Measurements from ENCODE around the gene CROCC2.

The CROCC2 gene

GRCh38 chr2:240946046-240946445 lies 39.9 kb downstream of the CROCC2 start:
- Histone ChIP-seq H3K4me2 (ENCODE audit: low read length) (no peak overlapping the region), H3K9me3 (ENCODE audit: low read length) (no peaks in the 10 kb centered on the region), H4K20me1 (ENCODE audit: insufficient read depth, low read length) (no peaks in the 10 kb centered on the region), H3K9ac (ENCODE audit: low read length) (no peak overlapping the region), H3K27ac (ENCODE audit: low read depth, low read length, poor library complexity, severe bottlenecking) (no peak overlapping the region), H3K4me3 (ENCODE audit: low read depth, low read length, poor library complexity, severe bottlenecking) (no peak overlapping the region), H3K36me3 (ENCODE audit: insufficient read depth, low read length) (no peaks in the 10 kb centered on the region), H3K4me1 (ENCODE audit: insufficient read depth, low read length, severe bottlenecking) (no peaks in the 10 kb centered on the region), H3F3A (ENCODE audit: insufficient read depth, low read length) (no peaks in the 10 kb centered on the region), H3K27me3 (ENCODE audit: insufficient read depth, low read length) (peaks cover 4% of the 10 kb centered on the region; the same call in 1 of the 2 replicates), H3K9me2 (ENCODE audit: low read depth, low read length) (no peaks in the 10 kb centered on the region), H3K79me2 (ENCODE audit: insufficient read depth, low read length) (no peaks in the 10 kb centered on the region), H2AFZ (ENCODE audit: low read length) (no peak overlapping the region)
- TF ChIP-seq EZH2 (IDR thresholded peaks at IDR 0.05; ENCODE audit: borderline replicate concordance, low read length): no peak
- TF ChIP-seq, protein P1, sequence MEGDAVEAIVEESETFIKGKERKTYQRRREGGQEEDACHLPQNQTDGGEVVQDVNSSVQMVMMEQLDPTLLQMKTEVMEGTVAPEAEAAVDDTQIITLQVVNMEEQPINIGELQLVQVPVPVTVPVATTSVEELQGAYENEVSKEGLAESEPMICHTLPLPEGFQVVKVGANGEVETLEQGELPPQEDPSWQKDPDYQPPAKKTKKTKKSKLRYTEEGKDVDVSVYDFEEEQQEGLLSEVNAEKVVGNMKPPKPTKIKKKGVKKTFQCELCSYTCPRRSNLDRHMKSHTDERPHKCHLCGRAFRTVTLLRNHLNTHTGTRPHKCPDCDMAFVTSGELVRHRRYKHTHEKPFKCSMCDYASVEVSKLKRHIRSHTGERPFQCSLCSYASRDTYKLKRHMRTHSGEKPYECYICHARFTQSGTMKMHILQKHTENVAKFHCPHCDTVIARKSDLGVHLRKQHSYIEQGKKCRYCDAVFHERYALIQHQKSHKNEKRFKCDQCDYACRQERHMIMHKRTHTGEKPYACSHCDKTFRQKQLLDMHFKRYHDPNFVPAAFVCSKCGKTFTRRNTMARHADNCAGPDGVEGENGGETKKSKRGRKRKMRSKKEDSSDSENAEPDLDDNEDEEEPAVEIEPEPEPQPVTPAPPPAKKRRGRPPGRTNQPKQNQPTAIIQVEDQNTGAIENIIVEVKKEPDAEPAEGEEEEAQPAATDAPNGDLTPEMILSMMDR (IDR thresholded peaks at IDR 0.05; ENCODE audit: low read length): no peak

DNA sequence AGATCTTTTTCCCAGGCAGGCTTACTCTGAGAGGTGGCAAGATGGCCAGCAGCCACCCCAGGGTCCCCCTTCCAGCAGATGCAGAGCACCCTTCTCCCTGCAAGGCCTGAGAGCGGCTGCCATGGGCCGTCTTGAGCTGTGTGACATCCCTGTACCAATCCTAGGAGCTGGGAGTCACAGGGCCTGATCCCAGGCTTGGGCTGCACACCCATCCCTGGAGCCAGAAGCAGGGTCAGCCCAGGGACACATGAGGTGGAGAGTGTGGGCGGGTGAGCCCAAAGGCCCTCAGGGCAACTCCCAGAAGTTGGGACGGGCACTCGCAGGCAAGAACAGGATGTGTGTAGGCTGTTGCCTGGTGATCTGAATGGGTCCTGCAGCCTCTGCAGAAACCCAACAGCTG lies 40.5 kb downstream of the CROCC2 start:
- TF ChIP-seq, protein P1 (IDR thresholded peaks at IDR 0.05; ENCODE audit: low read length): no peak
- no peak for TF ChIP-seq EZH2 (IDR thresholded peaks at IDR 0.05; ENCODE audit: borderline replicate concordance, low read length)
- H3K9me2 ChIP-seq (ENCODE audit: low read depth, low read length): no peaks in the 10 kb centered on the region
- H3K36me3 ChIP-seq (ENCODE audit: insufficient read depth, low read length): no peaks in the 10 kb centered on the region
- H3K4me2 ChIP-seq (ENCODE audit: low read length): no peak overlapping the region
- H2AFZ ChIP-seq (ENCODE audit: low read length): no peak overlapping the region
- H3F3A ChIP-seq (ENCODE audit: insufficient read depth, low read length): no peaks in the 10 kb centered on the region
- H3K9me3 ChIP-seq (ENCODE audit: low read length): no peaks in the 10 kb centered on the region
- no peaks in the 10 kb centered on the region for H4K20me1 ChIP-seq (ENCODE audit: insufficient read depth, low read length)
- H3K4me3 ChIP-seq (ENCODE audit: low read depth, low read length, poor library complexity, severe bottlenecking): no peak overlapping the region
- no peaks in the 10 kb centered on the region for H3K79me2 ChIP-seq (ENCODE audit: insufficient read depth, low read length)
- H3K4me1 ChIP-seq (ENCODE audit: insufficient read depth, low read length, severe bottlenecking): no peaks in the 10 kb centered on the region
- H3K27me3 ChIP-seq (ENCODE audit: insufficient read depth, low read length): peaks cover 3% of the 10 kb centered on the region; the same call in 1 of the 2 replicates
- no peak overlapping the region for H3K27ac ChIP-seq (ENCODE audit: low read depth, low read length, poor library complexity, severe bottlenecking)
- H3K9ac ChIP-seq (ENCODE audit: low read length): no peak overlapping the region

DNA sequence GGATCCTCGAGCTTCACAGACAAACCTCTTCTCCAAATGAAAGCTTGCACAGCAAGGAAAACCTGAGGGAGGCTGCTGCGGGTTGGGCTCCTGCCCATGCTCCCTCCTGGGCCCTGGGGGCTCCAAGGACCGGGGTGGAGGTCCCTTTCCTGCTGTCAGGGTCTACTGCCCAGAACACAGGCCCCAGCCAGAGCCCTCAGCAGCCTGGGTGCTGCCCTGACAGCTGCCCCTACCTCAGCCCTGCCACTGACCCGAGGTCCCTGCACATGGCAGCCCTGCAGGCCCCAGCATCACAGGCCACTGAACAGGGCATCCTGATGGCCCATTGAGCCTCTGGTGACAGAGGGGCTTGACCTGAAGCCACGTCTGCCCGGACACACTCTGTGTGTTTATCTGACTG lies 41.0 kb downstream of the CROCC2 start:
- TF ChIP-seq, protein P1 (IDR thresholded peaks at IDR 0.05; ENCODE audit: low read length): no peak
- no peak for TF ChIP-seq EZH2 (IDR thresholded peaks at IDR 0.05; ENCODE audit: borderline replicate concordance, low read length)
- no peaks in the 10 kb centered on the region for H3K9me3 ChIP-seq (ENCODE audit: low read length)
- no peak overlapping the region for H2AFZ ChIP-seq (ENCODE audit: low read length)
- H3K27ac ChIP-seq (ENCODE audit: low read depth, low read length, poor library complexity, severe bottlenecking): no peak overlapping the region
- H3K4me1 ChIP-seq (ENCODE audit: insufficient read depth, low read length, severe bottlenecking): no peaks in the 10 kb centered on the region
- H3K9ac ChIP-seq (ENCODE audit: low read length): no peak overlapping the region
- no peaks in the 10 kb centered on the region for H3K79me2 ChIP-seq (ENCODE audit: insufficient read depth, low read length)
- H3K4me3 ChIP-seq (ENCODE audit: low read depth, low read length, poor library complexity, severe bottlenecking): no peak overlapping the region
- H3K27me3 ChIP-seq (ENCODE audit: insufficient read depth, low read length): no peaks in the 10 kb centered on the region
- no peak overlapping the region for H3K4me2 ChIP-seq (ENCODE audit: low read length)
- H3K36me3 ChIP-seq (ENCODE audit: insufficient read depth, low read length): no peaks in the 10 kb centered on the region
- H3F3A ChIP-seq (ENCODE audit: insufficient read depth, low read length): no peaks in the 10 kb centered on the region
- no peaks in the 10 kb centered on the region for H3K9me2 ChIP-seq (ENCODE audit: low read depth, low read length)
- no peaks in the 10 kb centered on the region for H4K20me1 ChIP-seq (ENCODE audit: insufficient read depth, low read length)
